Testis (tissue), 2 donors: ENCODE results near the gene RNF213.

Experiments used
- POLR2A ChIP-seq: fragments of 450-650 bp; IDR thresholded peaks from one replicate; pipeline ENCODE4 v1.6.1; 2017; ENCODE audit warnings: antibody characterized with exemption, mild to moderate bottlenecking, moderate library complexity
- TF ChIP-seq, protein P1 (sequence below), 3 experiments: fragments of 450-650 bp in 2 of 3; fragments of 200-600 bp in 1 of 3; sonication (generic) in 1 of 3; IDR thresholded peaks; one replicate each; pipeline ENCODE4 v1.5.1; 2016 to 2019; ENCODE audit warnings: antibody characterized with exemption in 3 of 3, mild to moderate bottlenecking in 2 of 3, moderate library complexity in 1 of 3

- TF ChIP-seq, protein P1, sequence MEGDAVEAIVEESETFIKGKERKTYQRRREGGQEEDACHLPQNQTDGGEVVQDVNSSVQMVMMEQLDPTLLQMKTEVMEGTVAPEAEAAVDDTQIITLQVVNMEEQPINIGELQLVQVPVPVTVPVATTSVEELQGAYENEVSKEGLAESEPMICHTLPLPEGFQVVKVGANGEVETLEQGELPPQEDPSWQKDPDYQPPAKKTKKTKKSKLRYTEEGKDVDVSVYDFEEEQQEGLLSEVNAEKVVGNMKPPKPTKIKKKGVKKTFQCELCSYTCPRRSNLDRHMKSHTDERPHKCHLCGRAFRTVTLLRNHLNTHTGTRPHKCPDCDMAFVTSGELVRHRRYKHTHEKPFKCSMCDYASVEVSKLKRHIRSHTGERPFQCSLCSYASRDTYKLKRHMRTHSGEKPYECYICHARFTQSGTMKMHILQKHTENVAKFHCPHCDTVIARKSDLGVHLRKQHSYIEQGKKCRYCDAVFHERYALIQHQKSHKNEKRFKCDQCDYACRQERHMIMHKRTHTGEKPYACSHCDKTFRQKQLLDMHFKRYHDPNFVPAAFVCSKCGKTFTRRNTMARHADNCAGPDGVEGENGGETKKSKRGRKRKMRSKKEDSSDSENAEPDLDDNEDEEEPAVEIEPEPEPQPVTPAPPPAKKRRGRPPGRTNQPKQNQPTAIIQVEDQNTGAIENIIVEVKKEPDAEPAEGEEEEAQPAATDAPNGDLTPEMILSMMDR (IDR thresholded peaks at IDR 0.05): no peak
- no peak for TF ChIP-seq POLR2A
Measured at GRCh38 chr17:80262291-80262690, 1.6 kb downstream of the RNF213 start.
